22Rv1 (cell line): Measurements from ENCODE around the gene NPM3.
A peak's percentile ranks its signal among the peaks of the same experiment; 100 is the strongest.

Experiments
- H3K27ac ChIP-seq: fragments of 450-650 bp; 2 replicates; pipeline ENCODE4 v1.5.1; 2017
- CTCF ChIP-seq: fragments of 450-650 bp; IDR thresholded peaks from 2 replicates; pipeline ENCODE4 v1.5.1; 2017; ENCODE audit warnings: mild to moderate bottlenecking
- ZFX ChIP-seq: fragments of 450-650 bp; IDR thresholded peaks from 2 replicates; pipeline ENCODE4 v1.6.1; 2017; ENCODE audit warnings: antibody characterized with exemption, borderline replicate concordance

NPM3 gene

GRCh38 chr10:101827919-101828600 lies 44.8 kb upstream of the NPM3 start:
- no peak overlapping the region for H3K27ac ChIP-seq
- TF ChIP-seq ZFX, result no peak
- no peak for TF ChIP-seq CTCF

- no peak overlapping the region for H3K27ac ChIP-seq
- no peak for TF ChIP-seq CTCF
- no peak for TF ChIP-seq ZFX
These were observed 43.7 kb upstream of the NPM3 start for GRCh38 chr10:101826852-101827434.

- TF ChIP-seq CTCF, result no peak
- no peak for TF ChIP-seq ZFX
- H3K27ac ChIP-seq, result no peak overlapping the region
These were observed 41.5 kb upstream of the NPM3 start for GRCh38 chr10:101824736-101825135.

- TF ChIP-seq ZFX (no peak), CTCF (no peak)
- peak overlapping the region; percentile 87 for H3K27ac ChIP-seq
These were observed 35.8 kb upstream of the NPM3 start for GRCh38 chr10:101818872-101819633.

GRCh38 chr10:101818119-101818871 lies 35.0 kb upstream of the NPM3 start, which contains the start of gene OGA:
OGA (minus strand) TSS chr10:101818444; CDS start chr10:101818022, 422 bp downstream.
- TF ChIP-seq CTCF (no peak), ZFX (no peak)
- H3K27ac ChIP-seq, result peak within 1 kb of the TSS; percentile 87

GRCh38 chr10:101817337-101818118 lies 34.3 kb upstream of the NPM3 start:
- peak overlapping the region; percentile 87 for H3K27ac ChIP-seq
- TF ChIP-seq CTCF, result no peak
- no peak for TF ChIP-seq ZFX
